ENCODE measurements around the gene DYNC1I1.

DYNC1I1 gene

GRCh38 chr7:95863623-95864022, 91.3 kb downstream of the DYNC1I1 start:
- no peak for DNase-seq

GRCh38 chr7:95865716-95866371, 93.5 kb downstream of the DYNC1I1 start:
- DNase-seq, result peak; percentile 48 to 76

GRCh38 chr7:95867309-95867708, 95.0 kb downstream of the DYNC1I1 start:
- peak; percentile 4 to 37 for DNase-seq

- peak; percentile 71 to 82 for DNase-seq
Observed at GRCh38 chr7:95871075-95871848, 98.9 kb downstream of the DYNC1I1 start.

- no peak for DNase-seq
Observed at GRCh38 chr7:95871896-95872295, 99.5 kb downstream of the DYNC1I1 start.

- no peak for DNase-seq
Observed at GRCh38 chr7:95874129-95874528, 101.8 kb downstream of the DYNC1I1 start.

- no peak for DNase-seq
Observed at GRCh38 chr7:95874541-95875265, 102.3 kb downstream of the DYNC1I1 start.

- no peak for DNase-seq
Observed at GRCh38 chr7:95875519-95875918, 103.2 kb downstream of the DYNC1I1 start.

- no peak for DNase-seq
Observed at GRCh38 chr7:95878677-95879076, 106.3 kb downstream of the DYNC1I1 start.

- DNase-seq, result no peak
Observed at GRCh38 chr7:95881597-95881996, 109.2 kb downstream of the DYNC1I1 start.

- no peak for DNase-seq
Observed at GRCh38 chr7:95883217-95883616, 110.9 kb downstream of the DYNC1I1 start.

GRCh38 chr7:95886501-95887090, 114.2 kb downstream of the DYNC1I1 start:
- peak; percentile 9 to 41 for DNase-seq

- DNase-seq, result no peak
Observed at GRCh38 chr7:95893484-95893883, 121.1 kb downstream of the DYNC1I1 start.

GRCh38 chr7:95897557-95898251, 125.3 kb downstream of the DYNC1I1 start:
- DNase-seq, result no peak

- DNase-seq, result no peak
Observed at GRCh38 chr7:95899919-95900513, 127.7 kb downstream of the DYNC1I1 start.

GRCh38 chr7:95901006-95901405, 128.7 kb downstream of the DYNC1I1 start:
- no peak for DNase-seq

- no peak for DNase-seq
Observed at GRCh38 chr7:95904099-95904498, 131.7 kb downstream of the DYNC1I1 start.

GRCh38 chr7:95905167-95905566, 132.8 kb downstream of the DYNC1I1 start:
- no peak for DNase-seq

- no peak for DNase-seq
Observed at GRCh38 chr7:95906851-95907250, 134.5 kb downstream of the DYNC1I1 start.

GRCh38 chr7:95907337-95907736, 135.0 kb downstream of the DYNC1I1 start:
- no peak for DNase-seq

GRCh38 chr7:95908499-95908898, 136.1 kb downstream of the DYNC1I1 start:
- DNase-seq, result no peak

- DNase-seq, result no peak
Observed at GRCh38 chr7:95910341-95910740, 138.0 kb downstream of the DYNC1I1 start.
